ENCODE results near the gene MARVELD3. TPM values are rescaled to one million over a fixed set of nuclear protein-coding genes. Genes with fewer than 3 reads are reported as not detected.
"Not testable (repeated sequence)": the region's sequence is repeated elsewhere in the genome, so short reads cannot be mapped to it uniquely, and the experiment has no call there.

MARVELD3 gene
- total RNA-seq, 4 donors from 2014 or later = 6.5 to 11.8 (median 9.8) TPM

GRCh38 chr16:71590584-71590983, 35.4 kb upstream of the MARVELD3 start:
- intact Hi-C loops (cut with DNase I) = no loop called here
- H3K27ac ChIP-seq = no peak overlapping the region
- TF ChIP-seq POLR2A (IDR thresholded peaks at IDR 0.05) (no peak), CTCF (IDR thresholded peaks at IDR 0.05) (no peak)
- no peak overlapping the region for H3K4me3 ChIP-seq
- no peaks in the 10 kb centered on the region for H3K9me3 ChIP-seq
- DNase-seq = no peak
- WGBS, 2 donors = 68 to 80% methylated on average over 4 of the region's 4 CpGs
- no peaks in the 10 kb centered on the region for H3K36me3 ChIP-seq
- peaks cover 0 to 29% (median 0%) of the 10 kb centered on the region in 4 donors for H3K27me3 ChIP-seq
- H3K4me1 ChIP-seq = no peaks in the 10 kb centered on the region

GRCh38 chr16:71591917-71592316, 34.1 kb upstream of the MARVELD3 start:
- no peak for TF ChIP-seq CTCF (IDR thresholded peaks at IDR 0.05)
- no peak for TF ChIP-seq POLR2A (IDR thresholded peaks at IDR 0.05)
- 49 to 52% methylated on average over 3 of the region's 3 CpGs for WGBS, 2 donors
- intact Hi-C loops (cut with DNase I) = no loop called here
- Histone ChIP-seq H3K27ac (no peak overlapping the region), H3K27me3 (peaks cover 0 to 28% (median 0%) of the 10 kb centered on the region in 4 donors), H3K9me3 (no peaks in the 10 kb centered on the region), H3K36me3 (no peaks in the 10 kb centered on the region), H3K4me3 (no peak overlapping the region), H3K4me1 (no peaks in the 10 kb centered on the region)
- DNase-seq = no peak

- intact Hi-C loops (cut with DNase I) = no loop called here
These were observed 32.7 kb upstream of the MARVELD3 start for GRCh38 chr16:71593048-71593999.

GRCh38 chr16:71594000-71594646, 31.9 kb upstream of the MARVELD3 start:
- H3K27ac ChIP-seq = no peak overlapping the region
- TF ChIP-seq POLR2A (IDR thresholded peaks at IDR 0.05) = no peak
- no peak for TF ChIP-seq CTCF (IDR thresholded peaks at IDR 0.05)
- no peak overlapping the region for H3K4me3 ChIP-seq
- no peaks in the 10 kb centered on the region for H3K9me3 ChIP-seq
- 70 to 74% methylated on average over 5 of the region's 5 CpGs for WGBS, 2 donors
- no peaks in the 10 kb centered on the region for H3K36me3 ChIP-seq
- H3K27me3 ChIP-seq = peaks cover 0 to 21% (median 0%) of the 10 kb centered on the region in 4 donors
- H3K4me1 ChIP-seq = no peaks in the 10 kb centered on the region
- intact Hi-C loops (cut with DNase I) = no loop called here
- DNase-seq = no peak

More at GRCh38 chr16:71593048-71593999, 32.7 kb upstream of the MARVELD3 start:
- TF ChIP-seq CTCF (IDR thresholded peaks at IDR 0.05) (no peak), POLR2A (IDR thresholded peaks at IDR 0.05) (no peak)
- Histone ChIP-seq H3K27me3 (peaks cover 0 to 21% (median 0%) of the 10 kb centered on the region in 4 donors), H3K4me1 (no peaks in the 10 kb centered on the region), H3K36me3 (no peaks in the 10 kb centered on the region), H3K4me3 (no peak overlapping the region), H3K9me3 (no peaks in the 10 kb centered on the region), H3K27ac (no peak overlapping the region)
- no peak for DNase-seq
- 43 to 80% methylated on average over 3 of the region's 3 CpGs for WGBS, 2 donors

- H3K4me1 ChIP-seq; H3K36me3 ChIP-seq; intact Hi-C loops (cut with DNase I); H3K4me3 ChIP-seq; H3K9me3 ChIP-seq; H3K27ac ChIP-seq; DNase-seq: not testable (repeated sequence)
- H3K27me3 ChIP-seq = peaks cover 0 to 19% (median 0%) of the 10 kb centered on the region in 4 donors
- 68 to 77% methylated on average over 5 to 6 of the region's 7 CpGs for WGBS, 2 donors
These were observed 30.6 kb upstream of the MARVELD3 start for GRCh38 chr16:71595340-71595826.

GRCh38 chr16:71598426-71598825, 27.6 kb upstream of the MARVELD3 start:
- DNase-seq; H3K27ac ChIP-seq; H3K4me1 ChIP-seq; H3K36me3 ChIP-seq; intact Hi-C loops (cut with DNase I); H3K27me3 ChIP-seq; H3K9me3 ChIP-seq; H3K4me3 ChIP-seq: not testable (repeated sequence)
- 26 to 31% methylated on average over 2 of the region's 2 CpGs for WGBS, 2 donors

Measured in esophagus squamous epithelium (tissue), 5 donors.